ENCODE measurements around the gene ZNF544. TPM values are rescaled to one million over a fixed set of nuclear protein-coding genes. Genes with fewer than 3 reads are reported as not detected.

ZNF544 gene
- 28.1 TPM for total RNA-seq
- long read RNA-seq, partial matches to known transcripts = 4 of 13 reads
- long read RNA-seq, other reads (novel, unspliced or antisense) = 9 of 13 reads

GRCh38 chr19:58228585-58229254 lies at the start of gene ZNF544:
Gene ZNF544 (plus strand): TSS chr19:58228914. CDS start chr19:58244024, 15,110 bp downstream.
- DNase-seq (ENCODE audit: low spot score) = peak; percentile 92
- intact Hi-C loops (cut with DNase I) = loop anchor here (1.0 kb wide), 1 partner anchor 50 kb away; the partner anchor contains the start of gene ZNF8

GRCh38 chr19:58181902-58182576 lies 46.7 kb upstream of the ZNF544 start:
- intact Hi-C loops (cut with DNase I) = loop anchor here (2.0 kb wide), 1 partner anchor 123 kb away; the partner anchor contains the start of gene ERVK3-1
- no peak for DNase-seq (ENCODE audit: low spot score)

- intact Hi-C loops (cut with DNase I) = loop anchor here (2.0 kb wide), 1 partner anchor 122 kb away; the partner anchor contains the start of gene ERVK3-1
- no peak for DNase-seq (ENCODE audit: low spot score)
Measured at GRCh38 chr19:58182577-58182988, 46.1 kb upstream of the ZNF544 start.

DNA sequence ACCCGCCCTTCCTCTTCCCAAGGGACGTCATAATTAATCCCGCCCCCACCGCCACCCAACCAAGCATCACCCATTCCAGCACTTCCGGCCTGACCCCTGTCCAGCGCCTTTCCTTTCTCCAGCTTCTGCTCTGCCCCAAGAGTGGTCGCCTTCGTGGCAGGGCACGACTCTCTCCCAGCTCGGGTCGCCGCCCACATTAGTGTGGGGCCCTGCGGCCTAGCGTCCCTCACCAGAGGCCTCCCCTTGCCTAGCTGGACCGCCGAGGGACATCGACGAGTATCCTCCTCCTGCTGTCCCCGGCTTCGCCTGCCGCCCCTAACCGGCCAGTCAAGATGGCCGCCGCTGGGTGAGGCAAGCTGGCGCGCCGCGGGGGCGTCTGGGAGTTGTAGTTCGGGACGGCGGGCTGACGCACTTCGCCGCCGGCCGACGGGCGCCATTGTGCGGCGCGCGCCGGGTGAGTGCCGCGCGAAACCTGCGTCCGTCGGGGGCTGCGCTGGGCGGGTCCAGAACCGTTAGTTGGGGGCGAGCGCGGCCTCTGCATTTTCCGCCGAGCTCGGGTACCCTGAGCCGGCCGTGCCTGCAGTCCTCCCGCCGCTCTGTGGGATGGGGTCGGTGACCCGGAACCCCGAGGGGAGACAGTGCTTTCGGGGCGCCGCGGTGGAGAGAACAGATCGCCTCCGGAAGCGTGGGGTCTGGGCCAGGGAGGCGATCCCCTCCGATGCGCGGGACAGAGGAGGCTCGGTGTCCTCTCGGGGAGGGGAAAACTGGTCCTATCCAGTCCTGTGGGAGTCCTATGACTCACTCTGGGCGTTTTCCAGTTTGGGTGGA lies 45.5 kb upstream of the ZNF544 start, which contains the start of gene ZNF274:
Gene ZNF274 (plus strand): TSS at position 73 of the 828 bp plus-strand sequence. CDS start 905 bp downstream, outside the sequence.
- intact Hi-C loops (cut with DNase I) = loop anchor here (1.0 to 2.0 kb wide), 2 partner anchors 95 to 122 kb away; partner anchors contain the start of genes ERVK3-1 and ZNF8
- peak; percentile 98 for DNase-seq (ENCODE audit: low spot score)

DNA sequence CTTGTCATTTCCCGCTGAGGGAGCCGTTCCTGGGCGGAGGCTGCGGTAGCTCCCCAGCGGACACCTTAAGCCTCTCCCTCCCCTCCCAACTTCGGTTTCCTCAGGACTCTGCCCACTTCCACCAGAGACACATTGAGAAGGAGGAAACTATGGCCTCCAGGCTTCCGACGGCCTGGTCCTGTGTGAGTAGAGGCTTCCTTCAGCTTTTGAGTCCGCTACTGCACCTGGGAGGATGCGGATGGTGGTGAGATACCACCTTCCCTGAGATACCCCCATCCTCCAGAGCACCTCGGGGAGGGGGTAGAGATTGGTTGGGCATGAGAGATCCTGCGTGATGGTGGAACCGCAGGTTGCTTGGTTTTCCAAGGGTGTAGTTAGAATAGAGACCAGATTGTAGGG lies 44.9 kb upstream of the ZNF544 start:
- no peak for DNase-seq (ENCODE audit: low spot score)
- intact Hi-C loops (cut with DNase I) = loop anchor here (1.0 to 2.0 kb wide), 2 partner anchors 94 to 121 kb away; partner anchors contain the start of genes ERVK3-1 and ZNF8

DNA sequence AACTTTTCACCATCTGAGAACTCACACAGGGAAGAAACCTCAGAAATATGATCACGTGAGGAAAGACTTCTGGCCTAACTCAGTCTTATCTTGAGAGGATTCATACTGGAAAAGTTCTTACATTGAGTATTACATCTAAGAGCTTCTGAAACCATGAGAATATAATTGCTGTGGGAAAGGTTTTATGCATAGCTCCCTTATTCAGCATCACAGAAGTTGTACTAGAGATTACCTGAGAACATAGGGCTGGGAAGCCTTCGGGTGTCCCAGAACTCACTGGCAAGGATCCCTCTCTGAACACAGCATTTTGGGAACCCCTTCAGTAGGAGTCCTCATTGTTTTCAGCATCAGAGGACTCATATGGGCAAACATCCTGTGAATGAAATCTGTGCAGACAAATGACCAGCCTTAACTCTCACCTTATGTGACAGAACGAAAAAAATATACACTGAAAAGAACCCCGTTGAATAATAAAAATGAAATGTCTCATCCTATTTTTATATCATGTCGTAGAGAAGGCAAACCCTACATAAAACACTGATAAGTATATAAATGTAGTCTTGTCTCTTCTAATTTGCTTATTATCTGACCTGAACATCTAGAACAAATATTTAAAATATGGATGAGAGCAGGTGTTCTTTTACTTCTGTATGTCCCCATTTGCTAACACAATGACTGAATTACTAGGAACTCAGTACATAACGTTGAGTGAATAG lies 31.7 kb upstream of the ZNF544 start:
- no peak for DNase-seq (ENCODE audit: low spot score)
- intact Hi-C loops (cut with DNase I) = no loop called here

DNA sequence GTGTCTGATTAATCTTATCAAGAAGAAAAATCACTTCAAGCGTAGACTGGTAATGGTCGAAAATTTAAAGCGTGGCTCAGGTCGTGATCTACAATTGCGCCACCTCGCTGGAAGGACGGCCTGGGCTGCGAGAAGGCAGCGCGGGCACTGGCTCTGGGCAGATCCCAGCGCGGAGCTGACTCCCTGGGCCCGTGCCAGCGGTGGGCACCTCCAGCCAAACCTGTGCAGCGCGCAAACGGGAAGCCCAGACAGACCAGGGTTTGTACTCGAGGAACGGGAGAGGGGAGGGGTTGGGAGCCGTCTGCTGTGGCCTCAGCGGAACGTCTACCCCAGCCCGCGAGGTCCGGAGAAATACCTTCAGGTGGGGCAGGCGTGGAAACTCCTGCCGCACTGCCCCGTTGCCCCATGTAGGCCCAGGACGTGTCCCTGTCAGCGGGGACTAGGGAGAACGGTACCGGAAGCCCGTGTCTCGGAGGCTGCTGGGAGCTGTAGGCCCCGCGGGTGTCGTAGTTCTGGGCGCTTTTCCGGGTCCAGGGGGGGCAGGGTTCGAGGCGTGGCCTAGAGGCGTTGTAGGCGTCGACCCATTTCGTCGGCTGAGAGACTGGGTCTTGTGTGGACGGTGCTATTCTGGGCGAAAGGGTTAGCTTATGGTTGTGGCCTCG lies 24.8 kb upstream of the ZNF544 start:
- no peak for DNase-seq (ENCODE audit: low spot score)
- intact Hi-C loops (cut with DNase I) = loop anchor here (5.0 kb wide), 1 partner anchor 53 kb away; no protein-coding TSS in a partner anchor

DNA sequence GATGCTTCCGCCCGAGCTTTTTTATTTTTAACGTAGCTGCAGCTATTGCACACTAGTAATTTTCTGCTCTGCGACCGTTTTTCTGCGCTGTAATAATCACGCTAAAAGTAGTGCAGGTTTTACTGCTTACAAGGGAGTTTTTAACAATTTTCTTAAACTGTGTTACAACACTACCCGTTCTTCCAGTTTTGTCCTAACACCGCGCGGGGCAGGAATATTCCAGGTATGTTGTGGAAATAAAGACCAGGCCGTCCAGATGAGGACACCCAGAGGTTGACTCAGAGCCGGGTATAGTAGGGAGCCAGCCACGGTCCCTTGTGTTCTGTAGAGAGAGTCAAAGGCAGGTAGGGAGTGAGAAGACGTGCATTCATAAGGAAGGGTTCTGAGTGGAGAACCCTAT lies 24.1 kb upstream of the ZNF544 start:
- no peak for DNase-seq (ENCODE audit: low spot score)
- intact Hi-C loops (cut with DNase I) = loop anchor here (5.0 kb wide), 1 partner anchor 53 kb away; no protein-coding TSS in a partner anchor

DNA sequence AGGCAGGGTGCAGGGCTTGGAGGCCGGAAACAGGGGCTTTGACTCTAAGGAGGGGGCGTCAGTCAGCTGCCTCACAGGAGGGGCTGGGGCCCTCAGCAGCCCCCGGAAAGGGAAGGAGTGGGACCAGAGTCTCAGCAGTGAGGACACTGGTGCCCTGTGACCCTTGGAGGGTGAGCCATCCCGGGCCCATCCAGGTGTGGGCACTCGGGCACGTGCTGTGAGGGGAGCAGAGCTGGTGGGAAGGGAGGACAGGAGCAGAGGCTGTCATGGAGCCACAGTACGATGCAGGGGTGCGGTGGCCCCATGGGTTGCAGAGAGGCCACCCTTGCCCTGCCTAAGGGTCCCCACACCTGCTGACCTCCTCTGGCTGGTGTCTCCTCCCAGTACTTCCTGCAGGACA lies 19.1 kb upstream of the ZNF544 start:
- DNase-seq (ENCODE audit: low spot score) = no peak
- intact Hi-C loops (cut with DNase I) = no loop called here

DNA sequence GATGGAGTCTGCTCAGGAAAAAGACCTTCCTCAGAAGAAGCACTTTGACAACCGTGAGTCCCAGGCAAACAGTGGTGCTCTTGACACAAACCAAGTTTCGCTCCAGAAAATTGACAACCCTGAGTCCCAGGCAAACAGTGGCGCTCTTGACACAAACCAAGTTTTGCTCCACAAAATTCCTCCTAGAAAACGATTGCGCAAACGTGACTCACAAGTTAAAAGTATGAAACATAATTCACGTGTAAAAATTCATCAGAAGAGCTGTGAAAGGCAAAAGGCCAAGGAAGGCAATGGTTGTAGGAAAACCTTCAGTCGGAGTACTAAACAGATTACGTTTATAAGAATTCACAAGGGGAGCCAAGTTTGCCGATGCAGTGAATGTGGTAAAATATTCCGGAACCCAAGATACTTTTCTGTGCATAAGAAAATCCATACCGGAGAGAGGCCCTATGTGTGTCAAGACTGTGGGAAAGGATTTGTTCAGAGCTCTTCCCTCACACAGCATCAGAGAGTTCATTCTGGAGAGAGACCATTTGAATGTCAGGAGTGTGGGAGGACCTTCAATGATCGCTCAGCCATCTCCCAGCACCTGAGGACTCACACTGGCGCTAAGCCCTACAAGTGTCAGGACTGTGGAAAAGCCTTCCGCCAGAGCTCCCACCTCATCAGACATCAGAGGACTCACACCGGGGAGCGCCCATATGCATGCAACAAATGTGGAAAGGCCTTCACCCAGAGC lies 16.2 kb upstream of the ZNF544 start:
- intact Hi-C loops (cut with DNase I) = no loop called here
- DNase-seq (ENCODE audit: low spot score) = no peak

DNA sequence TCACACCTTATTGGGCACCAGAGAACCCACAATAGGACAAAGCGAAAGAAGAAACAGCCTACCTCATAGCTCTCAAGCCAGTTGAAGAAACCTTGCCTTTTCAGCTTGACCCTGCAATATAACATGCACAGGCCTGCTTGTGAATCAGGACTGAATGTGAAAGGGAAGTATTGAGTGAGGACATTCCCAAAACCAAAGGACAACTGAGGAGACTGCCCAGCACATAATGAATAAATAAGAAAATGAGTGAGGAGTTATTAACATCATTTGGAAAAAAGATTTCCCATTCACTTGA lies 15.7 kb upstream of the ZNF544 start:
- intact Hi-C loops (cut with DNase I) = no loop called here
- no peak for DNase-seq (ENCODE audit: low spot score)

- intact Hi-C loops (cut with DNase I) = no loop called here
- DNase-seq (ENCODE audit: low spot score) = no peak
Measured at GRCh38 chr19:58217069-58217481, 11.6 kb upstream of the ZNF544 start.

DNA sequence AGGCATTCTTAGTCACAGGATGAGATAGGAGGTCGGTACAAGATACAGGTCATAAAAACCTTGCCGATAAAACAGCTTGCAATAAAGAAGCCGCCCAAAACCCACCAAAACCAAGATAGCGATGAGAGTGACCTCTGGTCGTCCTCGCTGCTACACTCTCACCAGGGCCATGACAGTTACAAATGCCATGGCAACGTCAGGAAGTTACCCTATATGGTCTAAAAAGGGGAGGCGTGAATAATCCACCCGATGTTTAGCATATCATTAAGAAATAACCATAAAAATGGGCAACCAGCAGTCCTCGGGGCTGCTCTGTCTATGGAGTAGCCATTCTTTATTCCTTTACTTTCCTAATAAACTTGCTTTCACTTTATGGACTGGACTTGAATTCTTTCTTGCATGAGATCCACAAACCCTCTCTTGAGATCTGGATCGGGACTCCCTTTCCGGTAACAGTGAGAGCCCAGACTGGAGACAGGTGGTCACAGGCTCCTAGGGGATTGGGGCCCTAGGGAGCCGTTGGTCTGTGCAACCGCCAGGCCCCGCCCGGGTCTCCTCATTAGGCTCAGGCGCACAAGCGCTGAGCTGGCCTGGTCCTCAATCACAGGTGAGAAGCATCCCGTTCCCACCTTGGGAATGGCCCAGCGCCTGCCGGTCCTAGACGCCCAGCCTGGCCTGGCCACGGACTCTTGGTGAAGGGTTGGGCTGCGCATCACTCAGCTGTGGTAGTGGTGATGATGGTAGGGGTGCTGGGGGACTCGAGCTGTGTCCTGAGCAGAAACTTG lies 10.9 kb upstream of the ZNF544 start:
- no peak for DNase-seq (ENCODE audit: low spot score)
- intact Hi-C loops (cut with DNase I) = no loop called here

DNA sequence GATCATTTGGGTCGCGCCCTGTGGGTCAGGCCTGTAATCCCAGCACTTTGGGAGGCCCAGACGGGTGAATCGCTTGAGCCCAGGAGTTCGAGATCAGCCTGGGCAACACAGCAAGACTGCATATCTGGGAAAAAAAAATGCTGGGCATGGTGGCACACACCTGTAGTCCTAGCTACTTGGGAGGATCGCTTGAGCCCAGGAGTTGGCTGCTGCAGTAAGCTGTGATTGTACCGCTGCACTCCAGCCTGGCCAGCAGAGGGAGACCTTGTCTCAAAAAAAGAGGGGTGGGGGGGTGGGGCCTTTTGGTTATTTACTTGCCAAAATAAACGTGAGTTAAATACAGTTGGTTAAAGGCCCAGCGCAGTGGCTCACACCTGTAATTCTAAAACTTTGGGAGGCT lies 9.8 kb upstream of the ZNF544 start:
- intact Hi-C loops (cut with DNase I) = no loop called here
- DNase-seq (ENCODE audit: low spot score) = no peak

DNA sequence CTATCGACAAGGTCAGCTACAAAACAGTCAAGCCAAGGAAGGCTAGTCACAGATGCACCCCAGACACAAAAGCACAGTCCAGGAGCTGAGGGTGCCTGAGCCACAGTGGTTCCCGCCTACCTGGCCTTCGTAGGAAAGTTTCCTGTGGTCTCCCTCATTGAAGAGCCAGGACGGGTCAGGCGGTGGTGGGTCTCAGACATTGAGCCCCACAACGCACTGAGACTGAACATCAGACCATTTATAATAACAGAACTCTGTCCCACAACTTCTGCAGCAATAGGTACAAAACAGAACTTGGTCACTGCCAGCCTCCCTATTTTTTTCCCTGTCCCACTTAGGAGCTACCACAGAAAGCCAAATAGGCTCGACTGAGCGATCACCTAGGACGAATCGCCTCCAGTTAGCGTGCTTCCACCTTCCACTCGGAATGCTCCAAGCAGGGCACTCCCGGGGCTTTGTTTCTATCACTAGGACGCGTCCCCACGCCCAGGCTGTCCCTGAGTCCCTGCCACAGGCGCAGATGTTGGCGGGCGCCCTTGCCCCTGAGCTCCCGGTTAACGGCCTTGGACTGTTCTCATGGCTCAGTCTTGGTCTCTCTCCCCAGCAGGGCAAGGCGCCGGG lies 640 bp upstream of the ZNF544 start:
- no peak for DNase-seq (ENCODE audit: low spot score)
- intact Hi-C loops (cut with DNase I) = no loop called here

DNA sequence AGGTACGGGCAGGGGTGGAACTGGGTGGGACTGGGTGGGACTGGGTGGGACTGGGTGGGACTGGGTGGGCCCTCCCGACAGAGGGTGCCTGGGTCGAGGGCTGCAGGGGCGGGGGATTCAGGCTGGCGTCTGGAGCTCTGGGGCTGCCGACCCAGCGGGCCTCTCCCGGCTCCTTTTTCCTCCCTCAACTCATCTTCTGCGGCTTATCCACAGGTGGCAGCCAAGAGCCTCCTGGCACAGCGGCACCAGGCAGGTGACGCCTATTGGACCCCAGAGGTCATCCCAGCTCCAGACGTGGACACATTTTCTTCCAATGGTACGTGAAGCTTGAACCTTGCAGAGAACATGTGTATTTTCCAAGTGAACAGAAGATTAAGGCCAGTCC lies 533 bp downstream of the ZNF544 start:
- DNase-seq (ENCODE audit: low spot score) = no peak
- intact Hi-C loops (cut with DNase I) = loop anchor here (1.0 kb wide), 1 partner anchor 49 kb away; the partner anchor contains the start of gene ZNF8

DNA sequence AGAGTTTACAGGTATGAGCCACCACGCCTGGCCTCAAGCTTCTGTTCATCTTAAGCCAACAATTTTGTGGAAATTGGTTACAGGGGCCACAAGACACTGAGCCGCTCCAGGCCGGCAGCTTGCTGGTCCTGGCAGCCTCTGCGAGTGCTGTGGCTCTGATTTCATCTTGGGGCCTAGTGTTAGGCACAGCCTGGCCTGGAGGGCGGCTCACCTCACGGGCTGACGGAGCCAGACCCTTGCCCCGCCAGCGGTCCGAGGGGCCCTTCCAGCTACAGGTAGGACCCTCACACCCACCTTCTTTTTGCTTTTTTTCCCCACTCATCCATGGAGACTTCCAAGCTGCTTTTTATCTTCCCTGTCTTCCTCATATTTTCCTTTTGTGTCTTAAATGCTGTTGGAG lies 8.6 kb downstream of the ZNF544 start:
- intact Hi-C loops (cut with DNase I) = no loop called here
- no peak for DNase-seq (ENCODE audit: low spot score)

All from cardiac septum (tissue), 1 donor.